Vagina (tissue), 2 donors: ENCODE data around the gene AP2B1.

Source experiments
- CTCF ChIP-seq, 3 experiments: fragments of 450-650 bp in 2 of 3; fragments of 200-600 bp in 1 of 3; sonication (generic) in 1 of 3; IDR thresholded peaks; one replicate each; pipeline ENCODE4 v1.5.1; 2017 to 2019; ENCODE audit warnings: antibody characterized with exemption in 3 of 3, mild to moderate bottlenecking in 2 of 3, moderate library complexity in 2 of 3
- POLR2A ChIP-seq, 2 donors: fragments of 450-650 bp; IDR thresholded peaks; one replicate each; pipeline ENCODE4 v1.6.1; 2017; ENCODE audit warnings: antibody characterized with exemption in 2 of 2, mild to moderate bottlenecking in 2 of 2, moderate library complexity in 2 of 2
- POLR2AphosphoS5 ChIP-seq, 2 donors: sonication (generic); formaldehyde crosslinking; IDR thresholded peaks; one replicate each; pipeline ENCODE4 v1.9.0; 2017; ENCODE audit warnings: antibody characterized with exemption in 2 of 2, mild to moderate bottlenecking in 2 of 2, low read depth in 1 of 2; ENCODE audit not compliant: insufficient read depth in 1 of 2

- no peak for TF ChIP-seq POLR2A (IDR thresholded peaks at IDR 0.05)
- peak in 1 of 2 donors; percentile 61 for TF ChIP-seq POLR2AphosphoS5 (IDR thresholded peaks at IDR 0.05; ENCODE audit: insufficient read depth in 1 of 2, low read depth in 1 of 2)
- no peak for TF ChIP-seq CTCF (IDR thresholded peaks at IDR 0.05)
These were observed 1.2 kb downstream of the AP2B1 start for GRCh38 chr17:35588196-35588920.
